HG02973 (cell line): ENCODE measurements around the gene USP48.
A peak's percentile ranks its signal among the peaks of the same experiment; 100 is the strongest.
"Not testable (repeated sequence)": the region's sequence is repeated elsewhere in the genome, so short reads cannot be mapped to it uniquely, and the experiment has no call there.

Experiments
- ATAC-seq: cut with Tn5 transposase; IDR thresholded peaks from one replicate; pipeline ENCODE4 v1.9.1; 2021; ENCODE audit warnings: moderate library complexity; ENCODE audit not compliant: unreplicated experiment

USP48 gene, protein sequence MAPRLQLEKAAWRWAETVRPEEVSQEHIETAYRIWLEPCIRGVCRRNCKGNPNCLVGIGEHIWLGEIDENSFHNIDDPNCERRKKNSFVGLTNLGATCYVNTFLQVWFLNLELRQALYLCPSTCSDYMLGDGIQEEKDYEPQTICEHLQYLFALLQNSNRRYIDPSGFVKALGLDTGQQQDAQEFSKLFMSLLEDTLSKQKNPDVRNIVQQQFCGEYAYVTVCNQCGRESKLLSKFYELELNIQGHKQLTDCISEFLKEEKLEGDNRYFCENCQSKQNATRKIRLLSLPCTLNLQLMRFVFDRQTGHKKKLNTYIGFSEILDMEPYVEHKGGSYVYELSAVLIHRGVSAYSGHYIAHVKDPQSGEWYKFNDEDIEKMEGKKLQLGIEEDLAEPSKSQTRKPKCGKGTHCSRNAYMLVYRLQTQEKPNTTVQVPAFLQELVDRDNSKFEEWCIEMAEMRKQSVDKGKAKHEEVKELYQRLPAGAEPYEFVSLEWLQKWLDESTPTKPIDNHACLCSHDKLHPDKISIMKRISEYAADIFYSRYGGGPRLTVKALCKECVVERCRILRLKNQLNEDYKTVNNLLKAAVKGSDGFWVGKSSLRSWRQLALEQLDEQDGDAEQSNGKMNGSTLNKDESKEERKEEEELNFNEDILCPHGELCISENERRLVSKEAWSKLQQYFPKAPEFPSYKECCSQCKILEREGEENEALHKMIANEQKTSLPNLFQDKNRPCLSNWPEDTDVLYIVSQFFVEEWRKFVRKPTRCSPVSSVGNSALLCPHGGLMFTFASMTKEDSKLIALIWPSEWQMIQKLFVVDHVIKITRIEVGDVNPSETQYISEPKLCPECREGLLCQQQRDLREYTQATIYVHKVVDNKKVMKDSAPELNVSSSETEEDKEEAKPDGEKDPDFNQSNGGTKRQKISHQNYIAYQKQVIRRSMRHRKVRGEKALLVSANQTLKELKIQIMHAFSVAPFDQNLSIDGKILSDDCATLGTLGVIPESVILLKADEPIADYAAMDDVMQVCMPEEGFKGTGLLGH

GRCh38 chr1:21782868-21783678 is at the start of gene USP48:
USP48 (minus strand) TSS chr1:21783149; CDS start chr1:21782957, 192 bp downstream.
- ATAC-seq = peak; percentile 55

DNA sequence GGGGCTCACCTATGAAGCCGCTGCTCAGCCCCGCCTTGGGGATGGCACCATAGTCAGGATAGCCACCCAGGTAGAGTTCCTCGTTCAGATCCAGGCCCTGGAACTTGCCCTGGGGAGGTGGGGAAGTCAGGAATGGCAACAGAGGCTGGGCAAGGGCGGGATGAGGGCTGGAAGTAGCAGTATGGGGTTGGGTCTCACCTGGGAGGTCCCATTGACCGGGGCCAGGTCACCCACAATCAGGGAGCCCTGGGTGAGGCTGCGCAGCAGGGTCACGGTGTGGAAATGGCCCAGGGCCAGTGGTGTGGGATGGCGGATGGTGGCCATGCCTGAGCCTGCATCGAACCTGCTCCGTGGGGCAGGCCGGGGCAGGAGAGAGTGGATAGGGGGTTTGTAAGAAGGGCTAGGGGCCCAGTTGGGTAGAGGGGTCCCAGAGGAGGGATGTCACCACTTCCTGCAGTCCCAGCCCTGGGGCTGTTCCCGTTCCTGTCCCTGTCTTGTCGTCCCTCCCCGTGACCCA is 48.6 kb upstream of the USP48 start:
- no peak for ATAC-seq

- ATAC-seq = no peak
Measured at GRCh38 chr1:21830792-21831453, 48.0 kb upstream of the USP48 start.

DNA sequence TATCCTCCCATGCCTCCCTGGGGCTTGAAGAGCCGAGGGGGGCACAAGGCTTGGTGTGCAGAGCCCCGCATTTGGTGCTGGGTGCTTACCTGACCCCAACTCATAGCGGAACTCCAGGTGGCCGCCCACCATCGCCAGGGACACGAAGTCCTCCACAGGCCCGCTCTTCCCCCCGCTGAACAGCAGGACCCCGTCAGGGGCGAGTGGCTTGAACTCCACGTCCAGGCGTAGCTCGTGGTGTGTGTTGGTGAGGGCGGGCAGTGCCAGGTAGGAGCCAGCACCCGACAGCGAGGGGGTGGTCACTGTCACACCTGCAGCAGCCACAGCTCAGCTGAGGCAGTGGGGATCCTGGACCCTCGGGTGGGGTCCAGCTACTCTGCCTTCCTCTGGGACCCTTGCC is 46.3 kb upstream of the USP48 start:
- ATAC-seq = no peak

GRCh38 chr1:21828506-21829210 is 45.7 kb upstream of the USP48 start:
- no peak for ATAC-seq

GRCh38 chr1:21828075-21828474 is 45.1 kb upstream of the USP48 start:
- ATAC-seq = no peak

DNA sequence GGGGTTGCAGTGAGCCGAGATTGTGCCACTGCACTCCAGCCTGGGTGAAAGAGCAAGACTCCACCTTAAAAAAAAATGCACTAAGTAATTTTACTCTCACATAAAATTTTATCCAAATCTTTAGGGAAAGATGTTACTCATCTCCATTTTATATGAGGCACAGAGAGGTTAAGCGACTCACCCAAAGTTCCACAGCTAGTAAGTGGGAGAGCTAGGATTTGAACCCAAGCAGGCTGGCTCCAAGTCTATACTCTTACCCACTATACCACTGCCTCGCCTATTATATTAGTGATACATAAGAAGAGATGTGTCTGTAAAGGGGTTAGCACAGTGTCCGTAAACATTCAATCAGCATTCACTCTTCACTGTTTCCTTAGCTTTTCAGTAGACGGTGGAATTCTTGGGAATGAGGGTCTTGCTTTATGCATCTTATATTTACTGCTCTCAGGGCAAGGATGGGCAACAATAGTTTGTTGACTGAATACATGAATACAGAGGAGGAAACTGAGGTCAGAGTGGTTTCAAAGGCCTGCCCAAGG is 44.3 kb upstream of the USP48 start:
- ATAC-seq = no peak

DNA sequence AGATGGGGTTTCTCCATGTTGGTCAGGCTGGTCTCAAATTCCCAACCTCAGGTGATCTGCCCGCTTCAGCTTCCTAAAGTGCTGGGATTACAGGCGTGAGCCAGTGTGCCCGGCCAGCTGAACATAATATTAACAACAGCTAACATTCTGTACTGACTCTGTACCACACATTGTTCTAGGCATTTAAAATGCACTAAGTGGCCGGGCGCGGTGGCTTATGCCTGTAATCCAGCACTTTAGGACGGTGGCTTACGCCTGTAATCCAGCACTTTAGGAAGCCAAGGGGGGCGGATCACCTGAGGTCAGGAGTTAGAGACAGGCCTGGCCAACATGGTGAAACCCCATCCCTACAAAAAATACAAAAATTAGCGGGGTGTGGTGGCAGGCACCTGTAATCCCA is 43.7 kb upstream of the USP48 start:
- ATAC-seq = not testable (repeated sequence)

DNA sequence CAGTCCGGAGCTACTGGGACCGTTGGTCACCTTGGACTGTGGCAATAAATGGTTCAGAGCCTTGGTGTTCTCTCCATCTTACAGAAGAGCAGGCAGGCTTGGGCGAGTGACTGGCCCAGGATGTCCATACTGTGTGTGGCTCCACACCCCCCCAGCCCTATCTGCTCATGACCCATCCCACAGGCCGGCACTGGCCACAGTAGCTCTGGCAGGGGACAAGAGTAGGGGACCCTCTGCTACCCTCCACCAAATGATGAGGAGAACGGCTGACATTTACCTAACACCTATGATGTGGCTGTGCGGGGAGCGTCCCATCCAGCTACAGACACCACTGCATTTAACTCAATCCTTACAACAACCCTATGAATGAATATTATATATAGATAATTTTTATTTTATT is 42.4 kb upstream of the USP48 start:
- ATAC-seq = no peak

DNA sequence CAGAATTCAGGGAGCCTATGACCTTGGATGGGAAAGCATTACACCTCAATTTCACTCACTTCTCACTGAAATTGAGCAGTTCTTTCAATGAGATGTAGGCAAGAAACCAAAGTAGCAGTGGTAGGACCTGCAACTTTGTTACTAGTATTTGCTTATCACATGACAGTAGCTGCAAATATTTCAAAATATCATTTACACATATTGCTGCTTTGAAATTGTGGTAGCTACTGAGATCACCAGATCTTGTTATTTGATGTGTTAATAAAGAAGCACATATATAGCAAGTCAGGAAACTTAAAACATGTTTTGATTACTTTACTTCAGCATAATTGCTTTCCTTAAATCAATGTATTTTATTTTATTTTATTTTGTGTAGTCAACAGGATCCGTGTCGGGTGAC is 42.0 kb upstream of the USP48 start:
- ATAC-seq = no peak

DNA sequence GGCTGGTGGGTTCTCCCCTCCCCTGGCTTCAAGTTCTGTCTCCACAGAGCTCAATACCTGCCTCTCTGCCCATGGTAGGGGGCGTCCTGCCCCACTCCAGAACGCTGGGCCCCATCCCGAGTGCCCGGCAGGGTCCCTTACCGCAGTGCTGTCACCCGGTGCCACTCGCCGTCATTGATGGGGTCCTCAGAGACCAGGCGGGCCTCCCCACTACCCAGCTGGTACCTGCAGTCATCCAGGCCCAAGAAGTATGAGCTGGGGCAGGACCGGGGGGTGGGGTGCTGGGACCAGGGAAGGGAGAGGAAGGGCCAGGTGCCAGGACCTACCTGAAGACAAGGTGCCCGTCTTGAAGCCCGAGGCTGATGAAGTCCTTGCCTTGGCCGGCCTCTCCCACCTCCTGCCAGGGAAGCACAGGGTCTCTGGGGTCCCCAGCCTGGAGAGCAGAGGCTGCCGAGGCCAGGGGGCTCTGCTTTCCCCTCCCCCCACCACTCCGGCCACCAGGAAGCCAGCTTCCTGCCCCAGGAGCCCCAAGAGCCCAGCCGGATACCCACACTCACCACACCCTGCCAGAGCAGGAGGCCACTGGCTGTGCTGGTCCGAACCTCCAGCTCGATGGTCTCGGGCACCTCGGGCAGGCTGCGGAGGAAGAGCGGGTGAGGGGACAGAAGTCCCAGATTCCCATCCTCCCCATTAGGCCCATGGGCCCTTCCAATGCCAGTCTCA is 41.2 kb upstream of the USP48 start:
- no peak for ATAC-seq

GRCh38 chr1:21823206-21823979 is 40.4 kb upstream of the USP48 start:
- ATAC-seq = no peak

DNA sequence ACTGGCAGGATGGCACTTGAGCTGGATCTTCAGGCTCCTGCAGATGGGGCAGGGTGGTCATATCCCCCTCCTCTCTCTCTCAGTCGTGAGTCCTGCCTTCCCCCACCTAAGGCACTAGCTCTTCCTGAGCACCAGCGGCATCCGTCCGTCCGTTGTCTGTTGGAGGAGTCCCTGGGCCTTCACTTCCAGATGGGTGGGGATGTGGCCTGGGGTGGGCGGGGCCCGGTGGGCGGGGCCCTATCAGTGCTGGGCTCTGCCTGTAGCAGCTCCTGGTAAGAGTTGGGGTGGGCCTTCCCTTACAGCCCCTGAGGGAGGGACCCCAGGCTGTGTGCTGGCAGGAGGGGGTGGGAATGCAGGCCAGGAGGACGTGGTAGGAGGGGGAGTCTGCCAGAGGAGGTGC is 39.4 kb upstream of the USP48 start:
- ATAC-seq = no peak

DNA sequence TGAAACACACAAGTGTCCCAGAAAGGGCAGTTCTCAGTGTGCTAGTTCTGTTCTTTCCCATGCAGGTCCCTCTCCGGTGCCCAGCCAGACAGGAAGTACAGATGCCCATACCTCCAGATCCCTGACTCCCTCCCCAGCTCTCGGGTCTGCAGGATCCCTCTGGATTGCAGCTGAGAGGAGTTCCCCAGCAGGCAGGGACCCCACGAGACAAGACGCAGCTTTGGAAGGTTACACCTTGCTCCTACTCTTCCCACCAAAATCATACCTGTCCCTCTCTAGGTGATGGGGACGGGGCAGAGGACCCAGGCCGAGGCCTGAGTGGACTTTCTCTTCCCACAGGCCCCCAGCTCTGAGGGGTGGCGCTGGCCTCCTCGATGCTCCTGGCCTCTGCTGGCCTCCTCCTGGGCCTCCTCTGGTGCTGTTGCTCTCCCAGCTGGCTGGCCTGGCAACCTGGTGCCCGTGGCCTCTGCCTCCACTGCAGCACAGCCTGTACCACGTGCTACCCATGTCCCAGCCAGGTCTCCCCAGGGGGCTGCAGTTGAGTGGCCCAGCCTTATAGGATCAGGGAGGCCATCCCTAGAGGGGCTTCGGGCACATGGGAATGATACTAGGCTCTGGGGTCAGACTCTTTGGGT is 38.6 kb upstream of the USP48 start:
- no peak for ATAC-seq

DNA sequence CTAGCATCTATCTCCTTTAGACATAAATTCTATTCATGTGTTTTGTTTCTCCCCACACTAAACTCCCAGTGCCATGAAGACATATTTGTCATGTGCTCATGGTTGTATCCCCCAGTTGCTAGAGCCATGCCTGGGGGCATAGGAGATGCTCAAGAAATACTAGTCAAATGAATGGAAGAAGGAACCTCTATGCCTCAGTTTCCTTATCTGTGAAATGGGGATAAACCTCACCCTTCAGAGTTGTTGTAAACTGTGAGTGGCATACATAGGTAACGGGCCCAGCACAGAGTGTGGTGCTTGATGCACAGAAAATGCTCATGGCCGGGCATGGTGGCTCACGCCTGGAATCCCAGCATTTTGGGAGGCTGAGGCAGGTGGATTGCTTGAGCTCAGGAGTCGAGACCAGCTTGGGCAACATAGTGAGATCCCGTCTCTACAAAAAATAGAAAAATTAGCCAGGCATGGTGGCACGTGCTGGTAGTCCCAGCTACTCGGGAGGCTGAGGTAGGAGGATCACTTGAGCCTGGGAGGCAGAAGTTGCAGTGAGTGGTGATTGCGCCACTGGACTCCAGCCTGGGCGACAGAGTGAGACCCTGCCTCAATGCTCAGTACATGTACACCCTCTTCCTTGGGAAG is 37.8 kb upstream of the USP48 start:
- ATAC-seq = no peak

GRCh38 chr1:21818656-21819055 is 35.7 kb upstream of the USP48 start:
- ATAC-seq = no peak
